HL-60 (cell line): Measurements from ENCODE around the gene SPPL2C.

Experiments
- POLR2AphosphoS5 ChIP-seq: IDR thresholded peaks from 2 replicates; pipeline ENCODE4 v1.6.1; 2012; ENCODE audit warnings: low read depth
- SPI1 ChIP-seq: IDR thresholded peaks from 2 replicates; pipeline ENCODE4 v1.6.1; 2012; ENCODE audit warnings: low read depth, mild to moderate bottlenecking, borderline replicate concordance
- TF ChIP-seq, protein P1 (sequence below): IDR thresholded peaks from one replicate; pipeline ENCODE4 v1.5.1; 2011; ENCODE audit warnings: low read length, control low read depth, inconsistent platforms; ENCODE audit not compliant: insufficient read depth
- TF ChIP-seq, protein P2 (sequence below): IDR thresholded peaks from 2 replicates; pipeline ENCODE4 v1.6.1; 2012; ENCODE audit warnings: low read depth; ENCODE audit not compliant: insufficient replicate concordance

DNA sequence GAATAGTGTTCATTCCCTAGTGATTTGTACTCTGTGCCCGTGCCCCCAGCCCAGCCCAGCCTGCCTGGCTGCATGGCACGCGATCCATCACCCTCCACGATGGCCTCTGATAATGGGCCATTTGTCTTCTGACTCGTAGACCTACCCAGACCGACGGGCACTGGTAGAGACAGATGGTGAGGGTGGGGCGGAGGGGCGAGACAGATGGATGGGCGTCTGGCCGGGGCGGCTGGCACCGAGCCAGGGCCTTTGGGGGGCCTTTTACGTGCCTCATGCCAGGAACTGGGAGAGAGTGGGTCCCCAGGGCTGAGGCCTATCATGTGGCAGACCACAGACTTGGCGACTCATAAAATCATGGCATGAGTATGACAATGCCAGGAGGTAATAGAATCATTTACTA lies 35.2 kb upstream of the SPPL2C start:
- TF ChIP-seq, protein P1, sequence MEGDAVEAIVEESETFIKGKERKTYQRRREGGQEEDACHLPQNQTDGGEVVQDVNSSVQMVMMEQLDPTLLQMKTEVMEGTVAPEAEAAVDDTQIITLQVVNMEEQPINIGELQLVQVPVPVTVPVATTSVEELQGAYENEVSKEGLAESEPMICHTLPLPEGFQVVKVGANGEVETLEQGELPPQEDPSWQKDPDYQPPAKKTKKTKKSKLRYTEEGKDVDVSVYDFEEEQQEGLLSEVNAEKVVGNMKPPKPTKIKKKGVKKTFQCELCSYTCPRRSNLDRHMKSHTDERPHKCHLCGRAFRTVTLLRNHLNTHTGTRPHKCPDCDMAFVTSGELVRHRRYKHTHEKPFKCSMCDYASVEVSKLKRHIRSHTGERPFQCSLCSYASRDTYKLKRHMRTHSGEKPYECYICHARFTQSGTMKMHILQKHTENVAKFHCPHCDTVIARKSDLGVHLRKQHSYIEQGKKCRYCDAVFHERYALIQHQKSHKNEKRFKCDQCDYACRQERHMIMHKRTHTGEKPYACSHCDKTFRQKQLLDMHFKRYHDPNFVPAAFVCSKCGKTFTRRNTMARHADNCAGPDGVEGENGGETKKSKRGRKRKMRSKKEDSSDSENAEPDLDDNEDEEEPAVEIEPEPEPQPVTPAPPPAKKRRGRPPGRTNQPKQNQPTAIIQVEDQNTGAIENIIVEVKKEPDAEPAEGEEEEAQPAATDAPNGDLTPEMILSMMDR: no peak
- TF ChIP-seq POLR2AphosphoS5 (no peak), SPI1 (no peak)
- TF ChIP-seq, protein P2, sequence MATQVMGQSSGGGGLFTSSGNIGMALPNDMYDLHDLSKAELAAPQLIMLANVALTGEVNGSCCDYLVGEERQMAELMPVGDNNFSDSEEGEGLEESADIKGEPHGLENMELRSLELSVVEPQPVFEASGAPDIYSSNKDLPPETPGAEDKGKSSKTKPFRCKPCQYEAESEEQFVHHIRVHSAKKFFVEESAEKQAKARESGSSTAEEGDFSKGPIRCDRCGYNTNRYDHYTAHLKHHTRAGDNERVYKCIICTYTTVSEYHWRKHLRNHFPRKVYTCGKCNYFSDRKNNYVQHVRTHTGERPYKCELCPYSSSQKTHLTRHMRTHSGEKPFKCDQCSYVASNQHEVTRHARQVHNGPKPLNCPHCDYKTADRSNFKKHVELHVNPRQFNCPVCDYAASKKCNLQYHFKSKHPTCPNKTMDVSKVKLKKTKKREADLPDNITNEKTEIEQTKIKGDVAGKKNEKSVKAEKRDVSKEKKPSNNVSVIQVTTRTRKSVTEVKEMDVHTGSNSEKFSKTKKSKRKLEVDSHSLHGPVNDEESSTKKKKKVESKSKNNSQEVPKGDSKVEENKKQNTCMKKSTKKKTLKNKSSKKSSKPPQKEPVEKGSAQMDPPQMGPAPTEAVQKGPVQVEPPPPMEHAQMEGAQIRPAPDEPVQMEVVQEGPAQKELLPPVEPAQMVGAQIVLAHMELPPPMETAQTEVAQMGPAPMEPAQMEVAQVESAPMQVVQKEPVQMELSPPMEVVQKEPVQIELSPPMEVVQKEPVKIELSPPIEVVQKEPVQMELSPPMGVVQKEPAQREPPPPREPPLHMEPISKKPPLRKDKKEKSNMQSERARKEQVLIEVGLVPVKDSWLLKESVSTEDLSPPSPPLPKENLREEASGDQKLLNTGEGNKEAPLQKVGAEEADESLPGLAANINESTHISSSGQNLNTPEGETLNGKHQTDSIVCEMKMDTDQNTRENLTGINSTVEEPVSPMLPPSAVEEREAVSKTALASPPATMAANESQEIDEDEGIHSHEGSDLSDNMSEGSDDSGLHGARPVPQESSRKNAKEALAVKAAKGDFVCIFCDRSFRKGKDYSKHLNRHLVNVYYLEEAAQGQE: no peak
